Measurements from ENCODE around the gene FSIP1.
A peak's percentile ranks its signal among the peaks of the same experiment; 100 is the strongest.

The FSIP1 gene

DNA sequence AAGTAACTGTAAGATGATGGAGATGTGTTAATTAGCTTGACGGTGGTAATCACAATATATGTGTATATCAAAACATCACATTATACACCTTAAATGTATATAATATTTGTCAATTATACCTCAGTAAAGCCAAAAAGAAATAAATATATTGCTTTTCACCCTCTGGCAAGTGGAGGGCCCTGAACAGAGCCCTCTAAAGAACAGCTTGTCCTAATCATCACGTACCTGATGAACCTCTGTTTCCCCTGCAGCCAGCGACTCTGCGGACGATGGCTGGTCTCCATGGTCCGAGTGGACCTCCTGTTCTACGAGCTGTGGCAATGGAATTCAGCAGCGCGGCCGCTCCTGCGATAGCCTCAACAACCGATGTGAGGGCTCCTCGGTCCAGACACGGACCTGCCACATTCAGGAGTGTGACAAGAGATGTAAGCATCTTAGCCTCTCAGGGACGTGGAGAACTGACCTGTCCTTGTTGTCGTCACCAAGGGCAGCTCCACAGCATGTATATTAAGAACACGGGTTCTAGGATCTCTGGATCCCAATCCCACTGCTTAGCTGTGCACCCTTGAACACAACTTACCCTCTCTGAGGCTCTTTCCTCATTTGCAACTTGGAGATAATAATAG lies 195.4 kb downstream of the FSIP1 start:
- ChIA-PET CTCF (interaction anchor here (0.5 to 2.3 kb wide), 3 partner anchors 99 to 219 kb away, joined by 3 to 7 read pairs (median 4); no protein-coding TSS in a partner anchor), POLR2A (interaction anchor here (0.7 to 3.7 kb wide), 18 partner anchors 76 to 873 kb away, joined by 3 to 25 read pairs (median 3); no protein-coding TSS in a partner anchor)
- DNase-seq (ENCODE audit: low read depth, low spot score): peak; percentile 41
- peak overlapping the region; percentile 95 for H3K4me3 ChIP-seq (ENCODE audit: low read depth, low read length)
- TF ChIP-seq, protein P1, sequence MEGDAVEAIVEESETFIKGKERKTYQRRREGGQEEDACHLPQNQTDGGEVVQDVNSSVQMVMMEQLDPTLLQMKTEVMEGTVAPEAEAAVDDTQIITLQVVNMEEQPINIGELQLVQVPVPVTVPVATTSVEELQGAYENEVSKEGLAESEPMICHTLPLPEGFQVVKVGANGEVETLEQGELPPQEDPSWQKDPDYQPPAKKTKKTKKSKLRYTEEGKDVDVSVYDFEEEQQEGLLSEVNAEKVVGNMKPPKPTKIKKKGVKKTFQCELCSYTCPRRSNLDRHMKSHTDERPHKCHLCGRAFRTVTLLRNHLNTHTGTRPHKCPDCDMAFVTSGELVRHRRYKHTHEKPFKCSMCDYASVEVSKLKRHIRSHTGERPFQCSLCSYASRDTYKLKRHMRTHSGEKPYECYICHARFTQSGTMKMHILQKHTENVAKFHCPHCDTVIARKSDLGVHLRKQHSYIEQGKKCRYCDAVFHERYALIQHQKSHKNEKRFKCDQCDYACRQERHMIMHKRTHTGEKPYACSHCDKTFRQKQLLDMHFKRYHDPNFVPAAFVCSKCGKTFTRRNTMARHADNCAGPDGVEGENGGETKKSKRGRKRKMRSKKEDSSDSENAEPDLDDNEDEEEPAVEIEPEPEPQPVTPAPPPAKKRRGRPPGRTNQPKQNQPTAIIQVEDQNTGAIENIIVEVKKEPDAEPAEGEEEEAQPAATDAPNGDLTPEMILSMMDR (IDR thresholded peaks at IDR 0.05; ENCODE audit: insufficient read depth, low read length, missing control alignments): no peak

DNA sequence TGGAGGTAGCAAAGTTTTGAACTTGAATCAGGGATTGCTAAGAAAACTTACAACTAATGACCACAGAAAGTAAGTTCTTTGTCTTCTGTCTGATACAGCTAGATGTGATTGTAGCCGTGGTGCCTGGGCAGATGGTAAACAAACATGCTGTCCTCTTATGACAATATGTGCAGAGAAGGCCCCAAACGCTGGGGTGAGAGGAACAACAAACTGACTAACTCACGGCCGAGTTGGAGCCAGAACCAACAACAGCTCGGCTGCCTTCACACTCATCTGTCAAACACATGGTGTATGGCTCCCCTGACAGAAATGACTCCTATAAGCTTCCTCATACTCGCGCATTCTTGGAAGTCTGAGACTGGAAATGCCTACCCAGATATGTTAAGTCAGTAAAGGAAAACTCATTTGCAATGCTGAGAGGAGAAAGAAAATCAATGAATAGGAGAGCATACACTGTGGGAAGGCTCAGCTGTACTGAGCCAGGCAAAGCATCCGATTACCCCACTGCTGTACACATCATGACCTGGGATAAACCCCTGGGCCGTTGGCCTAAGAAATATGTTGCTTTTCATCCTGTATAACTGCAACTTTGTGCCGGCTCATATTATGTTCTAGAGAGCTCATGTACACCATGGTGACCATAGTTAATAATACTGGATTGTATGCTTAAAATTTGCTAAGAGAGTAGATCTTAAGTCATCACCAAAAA lies 196.1 kb downstream of the FSIP1 start:
- TF ChIP-seq, protein P1 (IDR thresholded peaks at IDR 0.05; ENCODE audit: insufficient read depth, low read length, missing control alignments): no peak
- ChIA-PET POLR2A (interaction anchor here (0.7 to 3.7 kb wide), 27 partner anchors 8 to 872 kb away, joined by 3 to 25 read pairs (median 4); no protein-coding TSS in a partner anchor), CTCF (interaction anchor here (0.5 to 2.3 kb wide), 5 partner anchors 99 to 879 kb away, joined by 3 to 7 read pairs (median 4); no protein-coding TSS in a partner anchor)
- peak; percentile 63 for DNase-seq (ENCODE audit: low read depth, low spot score)
- peak overlapping the region; percentile 95 for H3K4me3 ChIP-seq (ENCODE audit: low read depth, low read length)

DNA sequence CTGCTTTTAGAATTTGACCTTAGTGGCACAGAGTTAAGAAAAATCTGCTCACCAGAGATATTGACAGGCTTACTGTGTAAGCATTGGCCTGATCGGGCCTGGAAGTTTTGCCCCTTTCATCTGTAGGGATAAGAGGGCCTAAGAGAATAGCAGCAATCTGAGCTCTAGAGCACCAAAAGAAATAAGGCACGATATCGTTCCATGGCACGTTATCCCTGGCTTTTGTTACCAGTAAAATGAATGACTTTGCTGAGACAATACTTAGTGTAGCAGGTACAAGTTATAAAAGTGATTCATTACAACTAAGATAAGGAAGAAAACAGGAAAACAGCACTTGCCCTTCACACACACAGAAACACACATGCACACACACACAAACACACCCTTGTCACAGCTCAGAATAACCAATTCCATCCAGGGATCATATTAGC lies 196.8 kb downstream of the FSIP1 start:
- POLR2A ChIA-PET: interaction anchor here (0.6 to 3.7 kb wide), 22 partner anchors 9 to 705 kb away, joined by 3 to 25 read pairs (median 4); no protein-coding TSS in a partner anchor
- peak overlapping the region; percentile 95 for H3K4me3 ChIP-seq (ENCODE audit: low read depth, low read length)

DNA sequence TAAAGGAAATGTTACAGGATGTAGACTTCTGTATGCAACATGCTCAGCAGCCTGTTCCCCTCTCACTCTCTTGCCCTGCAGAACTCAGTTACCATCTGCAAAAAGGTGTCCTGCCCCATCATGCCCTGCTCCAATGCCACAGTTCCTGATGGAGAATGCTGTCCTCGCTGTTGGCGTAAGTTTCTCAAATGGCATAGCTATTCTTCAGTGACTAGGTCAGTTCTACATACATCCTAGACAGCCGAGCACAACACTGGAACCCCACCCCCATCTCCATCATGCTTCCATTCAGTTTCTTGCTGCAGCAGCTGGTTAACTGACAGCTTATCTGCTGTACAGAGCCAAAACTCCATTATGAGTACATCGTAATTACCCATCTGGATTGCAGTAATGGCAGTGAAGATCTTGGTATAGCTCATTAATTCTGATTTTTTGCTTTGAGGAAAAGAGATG lies 197.2 kb downstream of the FSIP1 start:
- DNase-seq (ENCODE audit: low read depth, low spot score): peak; percentile 28
- TF ChIP-seq, protein P1 (IDR thresholded peaks at IDR 0.05; ENCODE audit: insufficient read depth, low read length, missing control alignments): no peak
- peak overlapping the region; percentile 95 for H3K4me3 ChIP-seq (ENCODE audit: low read depth, low read length)
- CTCF ChIA-PET: interaction anchor here (0.9 to 2.3 kb wide), 4 partner anchors 100 to 878 kb away, joined by 3 to 7 read pairs (median 4); no protein-coding TSS in a partner anchor
- POLR2A ChIA-PET: interaction anchor here (0.6 to 3.7 kb wide), 18 partner anchors 13 to 705 kb away, joined by 3 to 25 read pairs (median 4); no protein-coding TSS in a partner anchor

More for the DNA sequence above, 196.8 kb downstream of the FSIP1 start:
- peak; percentile 19 for DNase-seq (ENCODE audit: low read depth, low spot score)
- TF ChIP-seq, protein P1 (IDR thresholded peaks at IDR 0.05; ENCODE audit: insufficient read depth, low read length, missing control alignments): no peak
- CTCF ChIA-PET: interaction anchor here (0.9 to 2.3 kb wide), 4 partner anchors 100 to 878 kb away, joined by 3 to 7 read pairs (median 4); no protein-coding TSS in a partner anchor

DNA sequence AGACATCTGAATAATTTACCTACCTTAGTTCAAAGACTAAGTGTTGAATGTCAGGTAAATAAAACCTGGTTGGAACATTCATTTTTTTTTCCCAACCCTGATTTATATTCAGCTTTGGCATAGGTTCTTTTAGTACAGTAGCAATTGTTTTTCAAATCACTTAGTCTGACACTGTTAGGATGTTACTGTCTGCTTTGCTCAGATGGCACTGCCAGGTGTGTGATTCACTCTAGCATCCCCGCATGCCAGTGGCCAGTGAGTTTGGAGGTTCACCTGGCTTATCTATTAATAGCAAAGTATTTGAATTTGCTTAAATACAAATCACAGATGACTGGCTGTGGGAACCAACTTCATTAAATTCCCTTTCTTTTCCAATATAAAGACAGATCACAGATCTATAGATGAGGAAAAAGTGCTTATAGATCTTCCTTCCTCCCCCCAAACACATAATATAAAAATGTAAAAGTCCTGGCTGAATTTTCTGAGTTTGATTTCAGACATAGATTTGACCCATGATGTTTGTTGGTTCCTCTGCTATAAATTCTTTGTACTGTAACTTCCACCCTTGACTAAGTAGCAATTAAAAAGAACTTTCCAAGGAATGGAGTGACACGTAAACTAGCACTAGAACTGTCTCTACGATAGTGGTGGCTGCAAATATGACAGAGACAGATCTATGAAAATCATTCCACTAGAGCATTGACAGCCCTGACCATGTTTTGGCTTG lies 197.8 kb downstream of the FSIP1 start:
- TF ChIP-seq, protein P1 (IDR thresholded peaks at IDR 0.05; ENCODE audit: insufficient read depth, low read length, missing control alignments): no peak
- H3K4me3 ChIP-seq (ENCODE audit: low read depth, low read length): peak overlapping the region; percentile 95
- POLR2A ChIA-PET: interaction anchor here (0.5 to 5.5 kb wide), 24 partner anchors 8 to 413 kb away, joined by 3 to 133 read pairs (median 4); no protein-coding TSS in a partner anchor
- CTCF ChIA-PET: interaction anchor here (0.9 to 5.5 kb wide), 5 partner anchors 101 to 407 kb away, joined by 3 to 51 read pairs (median 7); no protein-coding TSS in a partner anchor
- DNase-seq (ENCODE audit: low read depth, low spot score): peak; percentile 21
